Dedifferentiated amniotic fluid mesenchymal stem cell (primary cell): ENCODE measurements around the gene TMEM134.

Experiments used
- DNase-seq: peaks from one replicate; pipeline ENCODE4 v3.0.0-alpha.2; 2016; ENCODE audit errors: extremely low spot score

The TMEM134 gene

GRCh38 chr11:67422891-67423290 is 46.2 kb downstream of the TMEM134 start:
- DNase-seq, result no peak

- no peak for DNase-seq
Observed at GRCh38 chr11:67421430-67422031, 47.5 kb downstream of the TMEM134 start.

GRCh38 chr11:67420646-67421429 is 48.2 kb downstream of the TMEM134 start:
- DNase-seq, result peak; percentile 76

- DNase-seq, result no peak
Observed at GRCh38 chr11:67420147-67420645, 48.9 kb downstream of the TMEM134 start.

GRCh38 chr11:67419325-67420049 is 49.6 kb downstream of the TMEM134 start:
- no peak for DNase-seq

- no peak for DNase-seq
Observed at GRCh38 chr11:67418476-67419281, 50.4 kb downstream of the TMEM134 start.

GRCh38 chr11:67417425-67417824 is 51.6 kb downstream of the TMEM134 start:
- no peak for DNase-seq

GRCh38 chr11:67416416-67417335 is 52.4 kb downstream of the TMEM134 start:
- no peak for DNase-seq

- DNase-seq, result no peak
Observed at GRCh38 chr11:67415501-67416304, 53.3 kb downstream of the TMEM134 start, which contains the start of gene CARNS1. Gene CARNS1 (plus strand): TSS chr11:67415678. CDS start chr11:67416200, 522 bp downstream.

GRCh38 chr11:67413266-67413849 is 55.7 kb downstream of the TMEM134 start:
- no peak for DNase-seq

- no peak for DNase-seq
Observed at GRCh38 chr11:67412495-67413179, 56.4 kb downstream of the TMEM134 start.

- DNase-seq, result no peak
Observed at GRCh38 chr11:67411785-67412152, 57.3 kb downstream of the TMEM134 start.
